HEK293T (cell line): ENCODE data around the gene NUDT2.

Experiments used
- BHLHE40 ChIP-seq: fragments of 450-650 bp; IDR thresholded peaks from 2 replicates; pipeline ENCODE4 v1.6.1; 2016; ENCODE audit warnings: mild to moderate bottlenecking, moderate library complexity, borderline replicate concordance
- FOXK2 ChIP-seq: fragments of 450-650 bp; IDR thresholded peaks from 2 replicates; pipeline ENCODE4 v1.6.1; 2016; ENCODE audit warnings: mild to moderate bottlenecking
- L3MBTL2 ChIP-seq: fragments of 450-650 bp; conservative IDR thresholded peaks from 2 replicates; pipeline ENCODE4 v1.6.1; 2016; ENCODE audit warnings: mild to moderate bottlenecking
- SP1 ChIP-seq: fragments of 450-650 bp; IDR thresholded peaks from 2 replicates; pipeline ENCODE4 v1.6.1; 2017

DNA sequence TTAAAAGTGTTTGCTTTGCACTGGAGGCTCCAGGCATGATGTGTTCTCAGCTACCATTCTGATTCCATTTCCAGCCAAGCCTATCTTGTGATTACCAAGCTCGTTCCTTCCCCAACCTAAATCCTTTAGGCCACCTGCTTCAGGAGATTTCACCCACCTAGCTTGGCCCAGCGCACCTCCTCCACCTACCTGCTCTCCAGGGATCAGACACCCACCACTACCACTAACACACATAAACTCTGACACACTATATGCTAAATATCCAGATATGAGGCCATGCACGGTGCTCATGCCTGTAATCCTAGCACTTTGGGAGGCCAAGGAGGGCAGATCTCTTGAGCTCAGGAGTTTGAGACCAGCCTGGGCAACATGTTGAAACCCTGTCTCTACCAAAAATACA, 45.0 kb downstream of the NUDT2 start:
- TF ChIP-seq FOXK2 (no peak), SP1 (no peak), L3MBTL2 (no peak), BHLHE40 (no peak)
